ENCODE results near the gene TUSC2.

DNA sequence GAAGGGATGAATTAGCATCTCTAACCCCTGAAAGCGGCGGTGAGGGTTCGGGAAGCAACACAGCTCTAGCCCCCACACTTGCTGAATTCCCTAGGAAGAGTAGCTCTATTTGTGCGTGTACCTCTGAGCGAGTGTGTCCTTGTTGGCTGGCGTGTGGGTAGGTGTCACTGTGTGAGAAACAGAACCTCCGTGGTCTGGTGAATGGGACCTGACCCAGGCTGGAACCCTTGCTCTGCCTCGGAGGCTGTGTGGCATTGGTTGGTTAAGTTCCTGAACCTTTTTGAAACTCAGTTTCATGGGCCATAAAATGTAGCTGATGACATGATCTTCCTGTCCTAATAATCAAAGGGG, 31.7 kb upstream of the TUSC2 start:
- TF ChIP-seq, protein P1, sequence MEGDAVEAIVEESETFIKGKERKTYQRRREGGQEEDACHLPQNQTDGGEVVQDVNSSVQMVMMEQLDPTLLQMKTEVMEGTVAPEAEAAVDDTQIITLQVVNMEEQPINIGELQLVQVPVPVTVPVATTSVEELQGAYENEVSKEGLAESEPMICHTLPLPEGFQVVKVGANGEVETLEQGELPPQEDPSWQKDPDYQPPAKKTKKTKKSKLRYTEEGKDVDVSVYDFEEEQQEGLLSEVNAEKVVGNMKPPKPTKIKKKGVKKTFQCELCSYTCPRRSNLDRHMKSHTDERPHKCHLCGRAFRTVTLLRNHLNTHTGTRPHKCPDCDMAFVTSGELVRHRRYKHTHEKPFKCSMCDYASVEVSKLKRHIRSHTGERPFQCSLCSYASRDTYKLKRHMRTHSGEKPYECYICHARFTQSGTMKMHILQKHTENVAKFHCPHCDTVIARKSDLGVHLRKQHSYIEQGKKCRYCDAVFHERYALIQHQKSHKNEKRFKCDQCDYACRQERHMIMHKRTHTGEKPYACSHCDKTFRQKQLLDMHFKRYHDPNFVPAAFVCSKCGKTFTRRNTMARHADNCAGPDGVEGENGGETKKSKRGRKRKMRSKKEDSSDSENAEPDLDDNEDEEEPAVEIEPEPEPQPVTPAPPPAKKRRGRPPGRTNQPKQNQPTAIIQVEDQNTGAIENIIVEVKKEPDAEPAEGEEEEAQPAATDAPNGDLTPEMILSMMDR (IDR thresholded peaks at IDR 0.05; ENCODE audit: low read length), result no peak
- TF ChIP-seq EZH2phosphoT487 (IDR thresholded peaks at IDR 0.05; ENCODE audit: low read length), result no peak

All from MM.1S (cell line).